CD4-positive, alpha-beta memory T cell (primary cell): Measurements from ENCODE around the gene OTUB1. TPM values are rescaled to one million over a fixed set of nuclear protein-coding genes. Genes with fewer than 3 reads are reported as not detected.
"Not testable (repeated sequence)": the region's sequence is repeated elsewhere in the genome, so short reads cannot be mapped to it uniquely, and the experiment has no call there.

Source experiments
- CTCF ChIA-PET: fragments of 350-600 bp; sonication (Branson Sonifier 250); formaldehyde crosslinking; loops from one replicate; lab custom pipeline; 2021; ENCODE audit warnings: inconsistent platforms; ENCODE audit not compliant: partially characterized antibody; lab: Charles Lee
- POLR2A ChIA-PET: fragments of 350-600 bp; sonication (Branson Sonifier 250); formaldehyde crosslinking; loops from one replicate; lab custom pipeline; 2021; ENCODE audit not compliant: partially characterized antibody; lab: Charles Lee
- DNase-seq, 5 donors: peaks; one replicate each; pipeline versions ENCODE4 v3.0.0 to v3.0.0-alpha.2; 2020 to 2022; ENCODE audit warnings: mixed read lengths in 1 of 5
- H3K27ac ChIP-seq: one replicate; pipeline ENCODE4 v1.7.0; 2013; ENCODE audit warnings: low read depth, low read length
- H3K27me3 ChIP-seq: 2 replicates; pipeline ENCODE4 v1.7.0; 2013; ENCODE audit warnings: mild to moderate bottlenecking, low read length, moderate library complexity; ENCODE audit not compliant: insufficient read depth
- H3K36me3 ChIP-seq: 2 replicates; pipeline ENCODE4 v1.7.0; 2013; ENCODE audit warnings: mild to moderate bottlenecking, low read length, moderate library complexity; ENCODE audit not compliant: insufficient read depth
- H3K4me1 ChIP-seq: 2 replicates; pipeline ENCODE4 v1.7.0; 2013; ENCODE audit warnings: mild to moderate bottlenecking, low read length, moderate library complexity; ENCODE audit not compliant: insufficient read depth
- H3K4me3 ChIP-seq, 2 donors: one replicate each; pipeline ENCODE4 v1.7.0; 2013; ENCODE audit warnings: low read length in 2 of 2, mild to moderate bottlenecking in 1 of 2
- H3K9me3 ChIP-seq, 2 donors: one replicate each; pipeline ENCODE4 v1.7.0; 2013; ENCODE audit warnings: low read length in 2 of 2, control low read depth in 1 of 2; ENCODE audit not compliant: control insufficient read depth in 1 of 2
- H3K27ac Mint-ChIP-seq, 7 donors: one replicate each; pipeline ENCODE4 v1.8.0; 2020 to 2021; ENCODE audit warnings: mixed read lengths in 7 of 7, mild to moderate bottlenecking in 6 of 7, inconsistent platforms in 3 of 7, moderate library complexity in 3 of 7
- H3K27me3 Mint-ChIP-seq, 2 donors: one replicate each; pipeline ENCODE4 v1.8.0; 2020 to 2021; ENCODE audit warnings: mixed read lengths in 2 of 2
- H3K36me3 Mint-ChIP-seq, 2 donors: one replicate each; pipeline ENCODE4 v1.8.0; 2020 to 2021; ENCODE audit warnings: mixed read lengths in 2 of 2, inconsistent platforms in 1 of 2, mild to moderate bottlenecking in 1 of 2
- H3K4me1 Mint-ChIP-seq, 4 donors: one replicate each; pipeline ENCODE4 v1.8.0; 2020 to 2021; ENCODE audit warnings: mixed read lengths in 4 of 4, mild to moderate bottlenecking in 1 of 4
- H3K4me3 Mint-ChIP-seq, 8 donors: one replicate each; pipeline ENCODE4 v1.8.0; 2020 to 2021; ENCODE audit warnings: mixed read lengths in 8 of 8, mild to moderate bottlenecking in 7 of 8, moderate library complexity in 6 of 8, inconsistent platforms in 3 of 8
- H3K9me3 Mint-ChIP-seq, 8 donors: one replicate each; pipeline ENCODE4 v1.8.0; 2020 to 2021; ENCODE audit warnings: mixed read lengths in 8 of 8, mild to moderate bottlenecking in 5 of 8, inconsistent platforms in 3 of 8, moderate library complexity in 1 of 8
- intact Hi-C: fragments of 100-400 bp; cut with micrococcal nuclease; formaldehyde crosslinking; loops from one replicate; pipeline ENCODE4 v1.15.1; 2023
- polyA plus RNA-seq, 2 donors: library from polyadenylated mRNA; unstranded; fragments of 300-500 nt; fragmentation: Illumina TruSeq; gene quantifications; one replicate each; pipeline ENCODE4 v1.2.3, GENCODE V29; 2021
- total RNA-seq, 2 experiments: library from RNA; stranded (reverse); gene quantifications; one replicate each; pipeline ENCODE4 v1.2.3, GENCODE V29; 2021

Gene OTUB1
- total and polyA plus RNA-seq, 4 experiments from 2014 or later: 72.9 to 171 (median 102) TPM

GRCh38 chr11:63958008-63958407 is 28.2 kb upstream of the OTUB1 start:
- peaks cover 3 to 22% (median 14%) of the 10 kb centered on the region in 4 donors for H3K4me1 Mint-ChIP-seq
- H3K27me3 Mint-ChIP-seq: no peaks in the 10 kb centered on the region
- Histone ChIP-seq H3K27me3 (no peaks in the 10 kb centered on the region), H3K36me3 (peaks cover 22% of the 10 kb centered on the region), H3K4me1 (peaks cover 20% of the 10 kb centered on the region), H3K9me3 (no peaks in the 10 kb centered on the region), H3K4me3 (no peak overlapping the region), H3K27ac (no peak overlapping the region)
- H3K4me3 Mint-ChIP-seq: no peak overlapping the region
- H3K36me3 Mint-ChIP-seq: peaks cover 12 to 17% of the 10 kb centered on the region in 2 donors
- H3K9me3 Mint-ChIP-seq: no peaks in the 10 kb centered on the region
- H3K27ac Mint-ChIP-seq: no peak overlapping the region
- DNase-seq: no peak
- ChIA-PET POLR2A (interaction anchor here (1.2 kb wide), 1 partner anchor 120 kb away, joined by 4 read pairs; the partner anchor contains the start of gene MARK2), CTCF (interaction anchor here (1.4 kb wide), 1 partner anchor 12 kb away, joined by 7 read pairs; no protein-coding TSS in a partner anchor)
- intact Hi-C loops: no loop called here

GRCh38 chr11:63961608-63962412 is 24.4 kb upstream of the OTUB1 start:
- Mint-ChIP-seq H3K9me3 (no peaks in the 10 kb centered on the region), H3K27ac (peak overlapping the region in 2 of 7 donors; percentile 74 to 82), H3K36me3 (no peaks in the 10 kb centered on the region), H3K4me1 (peaks cover 3 to 16% (median 10%) of the 10 kb centered on the region in 4 donors), H3K4me3 (peak overlapping the region in 3 of 8 donors; percentile 39 to 59 (median 55)), H3K27me3 (no peaks in the 10 kb centered on the region)
- Histone ChIP-seq H3K27me3 (no peaks in the 10 kb centered on the region), H3K4me3 (no peak overlapping the region), H3K9me3 (no peaks in the 10 kb centered on the region), H3K36me3 (no peaks in the 10 kb centered on the region), H3K27ac (no peak overlapping the region), H3K4me1 (peaks cover 14% of the 10 kb centered on the region)
- ChIA-PET POLR2A (interaction anchor here (1.1 kb wide), 1 partner anchor 123 kb away, joined by 3 read pairs; the partner anchor contains the start of gene MARK2), CTCF (interaction anchor here (0.6 to 1.6 kb wide), 7 partner anchors 16 to 191 kb away, joined by 3 to 6 read pairs (median 4); no protein-coding TSS in a partner anchor)
- peak in 1 of 5 donors; percentile 21 for DNase-seq
- intact Hi-C loops: no loop called here

GRCh38 chr11:63963895-63964294 is 22.3 kb upstream of the OTUB1 start:
- H3K27ac Mint-ChIP-seq, intact Hi-C loops, H3K27ac ChIP-seq, H3K27me3 ChIP-seq, POLR2A ChIA-PET, DNase-seq, H3K4me3 Mint-ChIP-seq, H3K36me3 ChIP-seq, CTCF ChIA-PET, H3K4me3 ChIP-seq, H3K9me3 ChIP-seq, H3K36me3 Mint-ChIP-seq, H3K9me3 Mint-ChIP-seq, H3K27me3 Mint-ChIP-seq: not testable (repeated sequence)
- peaks cover 14% of the 10 kb centered on the region for H3K4me1 ChIP-seq
- peaks cover 3 to 16% (median 10%) of the 10 kb centered on the region in 4 donors for H3K4me1 Mint-ChIP-seq

- no peak overlapping the region for H3K4me3 Mint-ChIP-seq
- ChIA-PET CTCF (interaction anchor here (1.1 kb wide), 1 partner anchor 17 kb away, joined by 3 read pairs; no protein-coding TSS in a partner anchor), POLR2A (interaction anchor here (1.3 kb wide), 2 partner anchors 8 to 19 kb away, joined by 3 to 4 read pairs; partner anchors contain the start of gene COX8A)
- H3K4me1 Mint-ChIP-seq: peaks cover 0 to 7% (median 6%) of the 10 kb centered on the region in 4 donors
- H3K27ac ChIP-seq: no peak overlapping the region
- H3K9me3 ChIP-seq: no peaks in the 10 kb centered on the region
- H3K4me3 ChIP-seq: no peak overlapping the region
- no peak overlapping the region for H3K27ac Mint-ChIP-seq
- H3K4me1 ChIP-seq: peaks cover 7% of the 10 kb centered on the region
- no peaks in the 10 kb centered on the region for H3K27me3 ChIP-seq
- intact Hi-C loops: no loop called here
- DNase-seq: no peak
- no peaks in the 10 kb centered on the region for H3K9me3 Mint-ChIP-seq
- H3K36me3 Mint-ChIP-seq: no peaks in the 10 kb centered on the region
- H3K27me3 Mint-ChIP-seq: peaks cover 2 to 3% of the 10 kb centered on the region in 2 donors
- no peaks in the 10 kb centered on the region for H3K36me3 ChIP-seq
Measured at GRCh38 chr11:63966444-63966843, 19.8 kb upstream of the OTUB1 start.

GRCh38 chr11:63969461-63969860 is 16.8 kb upstream of the OTUB1 start:
- Mint-ChIP-seq H3K4me1 (peaks cover 6 to 12% (median 10%) of the 10 kb centered on the region in 4 donors), H3K4me3 (no peak overlapping the region), H3K27me3 (peaks cover 2 to 3% of the 10 kb centered on the region in 2 donors), H3K27ac (no peak overlapping the region), H3K9me3 (no peaks in the 10 kb centered on the region), H3K36me3 (peaks cover 0 to 3% of the 10 kb centered on the region in 2 donors)
- no peaks in the 10 kb centered on the region for H3K27me3 ChIP-seq
- no peaks in the 10 kb centered on the region for H3K9me3 ChIP-seq
- ChIA-PET CTCF (no interaction called here), POLR2A (no interaction called here)
- no peak overlapping the region for H3K27ac ChIP-seq
- no peak for DNase-seq
- intact Hi-C loops: no loop called here
- no peaks in the 10 kb centered on the region for H3K36me3 ChIP-seq
- H3K4me1 ChIP-seq: peaks cover 4% of the 10 kb centered on the region
- H3K4me3 ChIP-seq: no peak overlapping the region

GRCh38 chr11:63970902-63971301 is 15.3 kb upstream of the OTUB1 start:
- no peak overlapping the region for H3K27ac ChIP-seq
- H3K27ac Mint-ChIP-seq: no peak overlapping the region
- peaks cover 0 to 9% of the 10 kb centered on the region in 2 donors for H3K36me3 Mint-ChIP-seq
- intact Hi-C loops: no loop called here
- no peak for DNase-seq
- POLR2A ChIA-PET: no interaction called here
- peaks cover 9 to 21% (median 17%) of the 10 kb centered on the region in 4 donors for H3K4me1 Mint-ChIP-seq
- peaks cover 9% of the 10 kb centered on the region for H3K4me1 ChIP-seq
- H3K4me3 Mint-ChIP-seq: no peak overlapping the region
- H3K27me3 ChIP-seq: no peaks in the 10 kb centered on the region
- H3K4me3 ChIP-seq: no peak overlapping the region
- no peaks in the 10 kb centered on the region for H3K9me3 Mint-ChIP-seq
- peaks cover 2 to 3% of the 10 kb centered on the region in 2 donors for H3K27me3 Mint-ChIP-seq
- H3K36me3 ChIP-seq: no peaks in the 10 kb centered on the region
- H3K9me3 ChIP-seq: no peaks in the 10 kb centered on the region
- CTCF ChIA-PET: interaction anchor here (1.3 kb wide), 1 partner anchor 25 kb away, joined by 3 read pairs; no protein-coding TSS in a partner anchor

- Mint-ChIP-seq H3K36me3 (peaks cover 0 to 17% of the 10 kb centered on the region in 2 donors), H3K4me3 (peak overlapping the region; percentile 96 to 100 (median 100)), H3K27ac (peak overlapping the region; percentile 99 to 100 (median 99)), H3K4me1 (peaks cover 17 to 37% (median 30%) of the 10 kb centered on the region in 4 donors)
- intact Hi-C loops: loop anchor here (1.0 to 2.0 kb wide), 4 partner anchors 12 to 293 kb away; partner anchors contain the start of genes NAA40, OTUB1 and RTN3
- Histone ChIP-seq H3K27ac (peak overlapping the region; percentile 95), H3K4me1 (peaks cover 20% of the 10 kb centered on the region), H3K4me3 (peak overlapping the region in 1 of 2 donors; percentile 31)
- H3K27me3 Mint-ChIP-seq, DNase-seq, CTCF ChIA-PET, H3K9me3 Mint-ChIP-seq, H3K36me3 ChIP-seq, H3K9me3 ChIP-seq, H3K27me3 ChIP-seq: not testable (repeated sequence)
- POLR2A ChIA-PET: interaction anchor here (0.6 to 3.5 kb wide), 11 partner anchors 8 to 330 kb away, joined by 3 to 51 read pairs (median 4); partner anchors contain the start of genes MARK2, NAA40, OTUB1 and STIP1
Measured at GRCh38 chr11:63973912-63974258, 12.4 kb upstream of the OTUB1 start.
